ENCODE results near the gene SH2D3A. TPM values are rescaled to one million over a fixed set of nuclear protein-coding genes. Genes with fewer than 3 reads are reported as not detected.

Gene SH2D3A
- total and polyA plus RNA-seq, 2 of the 8 experiments (the other 6 are each of a cell fraction or from before 2014, with no cell fraction given): 14.5 to 22.1 TPM

DNA sequence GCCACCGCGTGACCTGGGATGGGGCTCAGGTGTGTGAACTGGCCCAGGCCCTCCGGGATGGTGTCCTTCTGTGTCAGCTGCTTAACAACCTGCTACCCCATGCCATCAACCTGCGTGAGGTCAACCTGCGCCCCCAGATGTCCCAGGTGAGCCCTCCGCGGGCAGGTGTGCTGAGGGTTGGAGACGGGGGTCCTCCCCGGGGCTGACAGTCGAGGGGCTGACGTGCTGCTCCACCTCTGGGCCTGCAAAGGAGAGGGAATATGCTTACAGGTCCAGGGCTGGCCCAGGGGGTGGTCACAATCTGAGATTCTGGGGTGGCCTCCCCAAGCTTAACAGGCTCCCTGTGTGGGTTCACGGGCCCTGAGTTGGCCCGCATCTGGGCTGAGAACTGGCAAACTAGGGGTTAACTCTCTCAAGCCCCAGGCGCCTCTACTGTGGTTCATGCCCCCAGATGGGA lies 5.7 kb upstream of the SH2D3A start (continued):
- TF ChIP-seq, protein P1, sequence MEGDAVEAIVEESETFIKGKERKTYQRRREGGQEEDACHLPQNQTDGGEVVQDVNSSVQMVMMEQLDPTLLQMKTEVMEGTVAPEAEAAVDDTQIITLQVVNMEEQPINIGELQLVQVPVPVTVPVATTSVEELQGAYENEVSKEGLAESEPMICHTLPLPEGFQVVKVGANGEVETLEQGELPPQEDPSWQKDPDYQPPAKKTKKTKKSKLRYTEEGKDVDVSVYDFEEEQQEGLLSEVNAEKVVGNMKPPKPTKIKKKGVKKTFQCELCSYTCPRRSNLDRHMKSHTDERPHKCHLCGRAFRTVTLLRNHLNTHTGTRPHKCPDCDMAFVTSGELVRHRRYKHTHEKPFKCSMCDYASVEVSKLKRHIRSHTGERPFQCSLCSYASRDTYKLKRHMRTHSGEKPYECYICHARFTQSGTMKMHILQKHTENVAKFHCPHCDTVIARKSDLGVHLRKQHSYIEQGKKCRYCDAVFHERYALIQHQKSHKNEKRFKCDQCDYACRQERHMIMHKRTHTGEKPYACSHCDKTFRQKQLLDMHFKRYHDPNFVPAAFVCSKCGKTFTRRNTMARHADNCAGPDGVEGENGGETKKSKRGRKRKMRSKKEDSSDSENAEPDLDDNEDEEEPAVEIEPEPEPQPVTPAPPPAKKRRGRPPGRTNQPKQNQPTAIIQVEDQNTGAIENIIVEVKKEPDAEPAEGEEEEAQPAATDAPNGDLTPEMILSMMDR (IDR thresholded peaks at IDR 0.05; ENCODE audit: control extremely low read depth in 1 of 3, insufficient read depth in 1 of 3, low read depth in 1 of 3, low read length in 3 of 3): no peak
- TF ChIP-seq BACH1 (IDR thresholded peaks at IDR 0.05; ENCODE audit: low read length): no peak
- no peak for TF ChIP-seq YY1 (IDR thresholded peaks at IDR 0.05; ENCODE audit: low read depth, low read length)
- TF ChIP-seq SP2 (IDR thresholded peaks at IDR 0.05; ENCODE audit: low read length): no peak
- no peak for TF ChIP-seq RNF2 (IDR thresholded peaks at IDR 0.05; ENCODE audit: borderline replicate concordance, low read depth, low read length, missing control alignments, poor library complexity, severe bottlenecking)
- no peak for TF ChIP-seq JUN (IDR thresholded peaks at IDR 0.05; ENCODE audit: low read depth, low read length)
- no peak for TF ChIP-seq SP1 (IDR thresholded peaks at IDR 0.05; ENCODE audit: low read depth, low read length)
- no peak for TF ChIP-seq CTBP2 (IDR thresholded peaks at IDR 0.05; ENCODE audit: borderline replicate concordance, insufficient read depth, insufficient read length, low read length)
- no peak for TF ChIP-seq CBX8 (IDR thresholded peaks at IDR 0.05; ENCODE audit: borderline replicate concordance, low read depth, low read length)
- TF ChIP-seq CREB1 (IDR thresholded peaks at IDR 0.05): no peak

Data from H1 (cell line).